A549 (cell line): ENCODE measurements around the gene TBC1D22A. TPM values are rescaled to one million over a fixed set of nuclear protein-coding genes. Genes with fewer than 3 reads are reported as not detected.

ENCODE experiments used
- ATAC-seq, 2 experiments: fragments of 200-7000 bp in 1 of 2; fragments of >200 bp in 1 of 2; cut with Nextera tagmentation in 1 of 2; cut with Tn5 transposase in 1 of 2; 3 replicates each; pipeline versions ENCODE4 v1.8.0 to v1.9.1; 2018 to 2020; ENCODE audit warnings: mild to moderate bottlenecking in 1 of 2, moderate library complexity in 1 of 2
- CTCF ChIA-PET: fragments of 300-600 bp; sonication (Branson Sonifier 250); formaldehyde crosslinking; extraction: SDS; loops from one replicate; lab custom pipeline; 2021; ENCODE audit warnings: antibody characterized with exemption, inconsistent platforms; lab: Yijun Ruan, JAX
- POLR2A ChIA-PET: fragments of 350-600 bp; formaldehyde crosslinking; extraction: SDS; loops from one replicate; lab custom pipeline; 2021; ENCODE audit warnings: antibody characterized with exemption, inconsistent platforms; lab: Yijun Ruan, JAX
- DNase-seq, 2 experiments: peaks; one replicate each; pipeline versions ENCODE4 v3.0.0 to v3.0.0-alpha.2; 2011 to 2016; ENCODE audit warnings: low read depth in 1 of 2, low spot score in 1 of 2
- FAIRE-seq: peaks from 2 replicates; lab custom pipeline; 2011; peaks lifted over from hg19 to GRCh38; lab: Jason Lieb, UNC
- H3K27ac ChIP-seq, 2 experiments: fragments of >200 bp; sonication (Bioruptor Twin); formaldehyde crosslinking; 3 replicates each; pipeline ENCODE4 v1.5.1; 2016 to 2017
- H3K4me1 ChIP-seq: fragments of >200 bp; sonication (Bioruptor Twin); formaldehyde crosslinking; 3 replicates; pipeline ENCODE4 v1.6.1; 2016
- H3K4me2 ChIP-seq: fragments of >200 bp; sonication (Bioruptor Twin); formaldehyde crosslinking; 3 replicates; pipeline ENCODE4 v1.6.1; 2016
- H3K4me3 ChIP-seq: fragments of >200 bp; sonication (Bioruptor Twin); formaldehyde crosslinking; 3 replicates; pipeline ENCODE4 v1.5.1; 2016
- H3K9me3 ChIP-seq: fragments of >200 bp; sonication (Bioruptor Twin); formaldehyde crosslinking; 3 replicates; pipeline ENCODE4 v1.6.1; 2016
- ATOH8 ChIP-seq: fragments of 250-450 bp; sonication (Bioruptor Pico); IDR thresholded peaks from 2 replicates; pipeline ENCODE4 v1.5.0; 2020; ENCODE audit warnings: low read depth, mild to moderate bottlenecking, moderate library complexity
- BHLHE40 ChIP-seq: IDR thresholded peaks from 2 replicates; pipeline ENCODE4 v1.6.1; 2012; ENCODE audit warnings: low read depth, low read length, inconsistent platforms
- CBX2 ChIP-seq: fragments of 200-600 bp; sonication (generic); IDR thresholded peaks from 2 replicates; pipeline ENCODE4 v1.6.1; 2016; ENCODE audit warnings: low read depth, mild to moderate bottlenecking, borderline replicate concordance
- CBX8 ChIP-seq: fragments of 200-600 bp; sonication (generic); IDR thresholded peaks from 2 replicates; pipeline ENCODE4 v1.6.1; 2016
- CEBPB ChIP-seq, 2 experiments: fragments of >200 bp in 1 of 2; sonication (Bioruptor Twin) in 1 of 2; formaldehyde crosslinking in 1 of 2; IDR thresholded peaks; 2 replicates each; pipeline ENCODE4 v1.6.1; 2012 to 2016
- CHD4 ChIP-seq: fragments of 200-600 bp; sonication (generic); IDR thresholded peaks from 2 replicates; pipeline ENCODE4 v1.6.1; 2016; ENCODE audit warnings: antibody characterized with exemption, mild to moderate bottlenecking, borderline replicate concordance
- E2F6 ChIP-seq: IDR thresholded peaks from 2 replicates; pipeline ENCODE4 v1.6.1; 2012; ENCODE audit warnings: low read depth, borderline replicate concordance
- EHF ChIP-seq: fragments of 250-450 bp; sonication (Bioruptor Pico); IDR thresholded peaks from 2 replicates; pipeline ENCODE4 v1.5.0; 2020; ENCODE audit warnings: mild to moderate bottlenecking
- EHMT2 ChIP-seq: fragments of 200-600 bp; sonication (generic); IDR thresholded peaks from 2 replicates; pipeline ENCODE4 v1.6.1; 2016; ENCODE audit warnings: antibody characterized with exemption, low read depth, mild to moderate bottlenecking, moderate library complexity
- ESRRA ChIP-seq: fragments of 150-350 bp; IDR thresholded peaks from 2 replicates; pipeline ENCODE4 v1.6.1; 2014; ENCODE audit warnings: mild to moderate bottlenecking, low read length, borderline replicate concordance
- GATA3 ChIP-seq: IDR thresholded peaks from 2 replicates; pipeline ENCODE4 v1.6.1; 2012; ENCODE audit warnings: borderline replicate concordance
- HES2 ChIP-seq: fragments of >200 bp; sonication (Bioruptor Twin); formaldehyde crosslinking; IDR thresholded peaks from 2 replicates; pipeline ENCODE4 v1.6.1; 2016
- HMGXB4 ChIP-seq: fragments of 250-450 bp; sonication (Bioruptor Pico); IDR thresholded peaks from 2 replicates; pipeline ENCODE4 v1.5.0; 2021; ENCODE audit warnings: mild to moderate bottlenecking, moderate library complexity, borderline replicate concordance
- KDM1A ChIP-seq: fragments of 200-600 bp; sonication (generic); IDR thresholded peaks from 2 replicates; pipeline ENCODE4 v1.6.1; 2016; ENCODE audit warnings: low read depth, mild to moderate bottlenecking
- MAX ChIP-seq: IDR thresholded peaks from 2 replicates; pipeline ENCODE4 v1.6.1; 2012
- RARB ChIP-seq: fragments of 250-450 bp; sonication (Bioruptor Pico); IDR thresholded peaks from 2 replicates; pipeline ENCODE4 v1.8.0; 2021; ENCODE audit warnings: mild to moderate bottlenecking, moderate library complexity
- RCOR1 ChIP-seq: fragments of 150-350 bp; IDR thresholded peaks from 2 replicates; pipeline ENCODE4 v1.6.1; 2014; ENCODE audit warnings: antibody characterized with exemption, low read length, low read depth
- RNF2 ChIP-seq: fragments of 200-600 bp; sonication (generic); IDR thresholded peaks from 2 replicates; pipeline ENCODE4 v1.6.1; 2016; ENCODE audit warnings: low read depth, mild to moderate bottlenecking, antibody characterized with exemption, moderate library complexity, borderline replicate concordance
- SMC3 ChIP-seq: fragments of >200 bp; sonication (Bioruptor Twin); formaldehyde crosslinking; IDR thresholded peaks from 3 replicates; pipeline ENCODE4 v1.6.1; 2018; ENCODE audit warnings: inconsistent platforms
- SREBF2 ChIP-seq: fragments of 450-650 bp; IDR thresholded peaks from 2 replicates; pipeline ENCODE4 v1.6.1; 2014; ENCODE audit warnings: mild to moderate bottlenecking, moderate library complexity
- TP53 ChIP-seq: fragments of 250-450 bp; sonication (Bioruptor Pico); IDR thresholded peaks from 2 replicates; pipeline ENCODE4 v1.5.0; 2021; ENCODE audit warnings: mild to moderate bottlenecking, moderate library complexity
- USF2 ChIP-seq: fragments of 450-650 bp; IDR thresholded peaks from 2 replicates; pipeline ENCODE4 v1.6.1; 2014; ENCODE audit warnings: antibody characterized with exemption
- ZC3H11A ChIP-seq: fragments of 450-650 bp; IDR thresholded peaks from 2 replicates; pipeline ENCODE4 v1.6.1; 2014; ENCODE audit warnings: antibody characterized with exemption, mild to moderate bottlenecking
- ZNF302 ChIP-seq: fragments of 250-450 bp; sonication (Bioruptor Pico); IDR thresholded peaks from 2 replicates; pipeline ENCODE4 v1.9.0; 2021; ENCODE audit warnings: inconsistent platforms, mild to moderate bottlenecking, moderate library complexity
- WGBS: methylation state at CpG from one replicate; pipeline ENCODE4 v1.1.6; 2017; ENCODE audit errors: missing lambda C conversion rate; 5-methylcytosine and 5-hydroxymethylcytosine counted together
- polyA plus RNA-seq, 4 experiments: library from polyadenylated mRNA; depleted of rRNA in 3 of 4; stranded (reverse); fragments of >200 nt; fragmentation: RNase III in 1 of 4; extraction: RNeasy Plus Mini Kit Qiagen cat#74134 plus additional on column Dnase treatment in 1 of 4; gene quantifications; 2 replicates in 3 of 4; 3 replicates in 1 of 4; pipeline ENCODE4 v1.2.3, GENCODE V29; 2011 to 2017

Gene TBC1D22A
- polyA plus RNA-seq, 2 of the 4 experiments (the other 2 are of a cell fraction), result 8.9 to 10.8 TPM

- DNase-seq (no peak), FAIRE-seq (no peak), ATAC-seq (no peak)
- Histone ChIP-seq H3K4me3 (no peak overlapping the region), H3K9me3 (no peaks in the 10 kb centered on the region), H3K4me1 (no peaks in the 10 kb centered on the region), H3K27ac (no peak overlapping the region), H3K4me2 (no peak overlapping the region)
- TF ChIP-seq SREBF2, result no peak
- no peak for TF ChIP-seq CBX8
- no peak for TF ChIP-seq HMGXB4 (CRISPR knock-in tag)
- TF ChIP-seq EHF (CRISPR knock-in tag), result no peak
- TF ChIP-seq CBX2, result no peak
- no peak for TF ChIP-seq CHD4
- TF ChIP-seq E2F6, result no peak
- no peak for TF ChIP-seq CEBPB (IDR thresholded peaks at IDR 0.05)
- no peak for TF ChIP-seq USF2
- TF ChIP-seq RARB (CRISPR knock-in tag), result no peak
- no peak for TF ChIP-seq KDM1A
- no peak for TF ChIP-seq RCOR1
- no peak for TF ChIP-seq MAX
- no peak for TF ChIP-seq ZNF302 (CRISPR knock-in tag)
- no peak for TF ChIP-seq GATA3
- TF ChIP-seq HES2, result no peak
- TF ChIP-seq TP53 (CRISPR knock-in tag), result no peak
- TF ChIP-seq BHLHE40, result no peak
- 90% methylated on average over 8 of the region's 11 CpGs for WGBS
- POLR2A ChIA-PET, result no interaction called here
- CTCF ChIA-PET, result no interaction called here
Observed at GRCh38 chr22:46719921-46720320, 42.5 kb upstream of the TBC1D22A start.

GRCh38 chr22:46721501-46722085 is 40.9 kb upstream of the TBC1D22A start:
- 95% methylated on average over 16 of the region's 16 CpGs for WGBS
- Histone ChIP-seq H3K27ac (no peak overlapping the region), H3K4me2 (no peak overlapping the region), H3K9me3 (no peaks in the 10 kb centered on the region)
- FAIRE-seq, result no peak
- DNase-seq, result no peak
- ChIA-PET CTCF (interaction anchor here (0.7 to 1.3 kb wide), 3 partner anchors 22 to 354 kb away, joined by 3 read pairs; no protein-coding TSS in a partner anchor), POLR2A (no interaction called here)
- ATAC-seq, result no peak
- no peak for TF ChIP-seq GATA3
- TF ChIP-seq SMC3, result no peak
- no peak for TF ChIP-seq RNF2
- TF ChIP-seq ESRRA, result no peak
- TF ChIP-seq SREBF2, result no peak
- TF ChIP-seq ZC3H11A, result no peak
- no peak for TF ChIP-seq EHMT2
- TF ChIP-seq ATOH8 (CRISPR knock-in tag), result no peak
- TF ChIP-seq HES2, result no peak
- TF ChIP-seq, all 56 proteins: peak for 0
- H3K4me3 ChIP-seq, result no peak overlapping the region
- H3K4me1 ChIP-seq, result no peaks in the 10 kb centered on the region
